ENCODE data around the gene SLC13A4.

SLC13A4 gene

DNA sequence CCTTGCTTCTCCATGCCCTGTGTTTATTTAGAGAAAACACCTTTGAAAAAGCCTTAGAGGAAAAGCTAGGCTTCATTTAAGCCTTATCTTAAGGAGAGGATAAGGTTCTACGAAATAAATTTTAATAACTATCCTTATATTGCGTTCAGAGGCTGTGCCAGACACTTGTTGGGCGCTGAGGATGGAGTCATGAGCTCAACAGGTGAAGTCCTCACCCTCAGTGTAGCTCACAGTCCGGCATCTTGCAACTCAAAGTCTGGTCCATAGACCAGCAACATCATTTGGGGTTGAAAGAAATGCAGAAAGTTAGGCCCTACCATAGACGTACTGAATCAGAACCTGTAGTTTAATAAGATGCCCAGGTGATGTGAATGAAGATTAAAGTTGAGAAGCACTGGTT lies 69.4 kb downstream of the SLC13A4 start:
- Histone ChIP-seq H3K36me3 (ENCODE audit: insufficient read depth, insufficient read length, low read length) (no peaks in the 10 kb centered on the region), H3K9ac (ENCODE audit: insufficient read length, low read depth) (no peak overlapping the region), H3K27me3 (ENCODE audit: insufficient read depth, insufficient read length) (no peaks in the 10 kb centered on the region), H3K9me3 (ENCODE audit: insufficient read depth, low read length) (no peaks in the 10 kb centered on the region), H3K4me3 (ENCODE audit: insufficient read length, low read depth) (no peak overlapping the region), H3K4me1 (ENCODE audit: insufficient read depth, insufficient read length) (no peaks in the 10 kb centered on the region)
- TF ChIP-seq YY1 (IDR thresholded peaks at IDR 0.05; ENCODE audit: insufficient read depth, insufficient read length) (no peak), SUZ12 (IDR thresholded peaks at IDR 0.05; ENCODE audit: extremely low read depth, insufficient read depth, insufficient read length) (no peak), ZNF274 (IDR thresholded peaks at IDR 0.05; ENCODE audit: low read depth, low read length) (no peak)
- no peak for DNase-seq (ENCODE audit: low read depth, low spot score)

- no peak overlapping the region for H3K9ac ChIP-seq (ENCODE audit: insufficient read length, low read depth)
- H3K9me3 ChIP-seq (ENCODE audit: insufficient read depth, low read length), result no peaks in the 10 kb centered on the region
- H3K4me3 ChIP-seq (ENCODE audit: insufficient read length, low read depth), result no peak overlapping the region
- H3K36me3 ChIP-seq (ENCODE audit: insufficient read depth, insufficient read length, low read length), result peaks cover 5% of the 10 kb centered on the region
- H3K4me1 ChIP-seq (ENCODE audit: insufficient read depth, insufficient read length), result no peaks in the 10 kb centered on the region
- no peak for DNase-seq (ENCODE audit: low read depth, low spot score)
- no peaks in the 10 kb centered on the region for H3K27me3 ChIP-seq (ENCODE audit: insufficient read depth, insufficient read length)
- TF ChIP-seq SUZ12 (IDR thresholded peaks at IDR 0.05; ENCODE audit: extremely low read depth, insufficient read depth, insufficient read length), result no peak
- no peak for TF ChIP-seq YY1 (IDR thresholded peaks at IDR 0.05; ENCODE audit: insufficient read depth, insufficient read length)
- no peak for TF ChIP-seq ZNF274 (IDR thresholded peaks at IDR 0.05; ENCODE audit: low read depth, low read length)
Measured at GRCh38 chr7:135653340-135654080, 74.5 kb downstream of the SLC13A4 start.

- TF ChIP-seq ZNF274 (IDR thresholded peaks at IDR 0.05; ENCODE audit: low read depth, low read length) (no peak), SUZ12 (IDR thresholded peaks at IDR 0.05; ENCODE audit: extremely low read depth, insufficient read depth, insufficient read length) (no peak), YY1 (IDR thresholded peaks at IDR 0.05; ENCODE audit: insufficient read depth, insufficient read length) (no peak)
- no peaks in the 10 kb centered on the region for H3K9me3 ChIP-seq (ENCODE audit: insufficient read depth, low read length)
- H3K4me3 ChIP-seq (ENCODE audit: insufficient read length, low read depth), result no peak overlapping the region
- DNase-seq (ENCODE audit: low read depth, low spot score), result no peak
- H3K27me3 ChIP-seq (ENCODE audit: insufficient read depth, insufficient read length), result no peaks in the 10 kb centered on the region
- no peak overlapping the region for H3K9ac ChIP-seq (ENCODE audit: insufficient read length, low read depth)
- H3K4me1 ChIP-seq (ENCODE audit: insufficient read depth, insufficient read length), result no peaks in the 10 kb centered on the region
- H3K36me3 ChIP-seq (ENCODE audit: insufficient read depth, insufficient read length, low read length), result peaks cover 21% of the 10 kb centered on the region
Measured at GRCh38 chr7:135650831-135651573, 77.0 kb downstream of the SLC13A4 start.

- Histone ChIP-seq H3K9ac (ENCODE audit: insufficient read length, low read depth) (no peak overlapping the region), H3K36me3 (ENCODE audit: insufficient read depth, insufficient read length, low read length) (peaks cover 46% of the 10 kb centered on the region), H3K4me1 (ENCODE audit: insufficient read depth, insufficient read length) (no peaks in the 10 kb centered on the region), H3K27me3 (ENCODE audit: insufficient read depth, insufficient read length) (no peaks in the 10 kb centered on the region), H3K4me3 (ENCODE audit: insufficient read length, low read depth) (no peak overlapping the region), H3K9me3 (ENCODE audit: insufficient read depth, low read length) (no peaks in the 10 kb centered on the region)
- no peak for DNase-seq (ENCODE audit: low read depth, low spot score)
- TF ChIP-seq SUZ12 (IDR thresholded peaks at IDR 0.05; ENCODE audit: extremely low read depth, insufficient read depth, insufficient read length) (no peak), YY1 (IDR thresholded peaks at IDR 0.05; ENCODE audit: insufficient read depth, insufficient read length) (no peak), ZNF274 (IDR thresholded peaks at IDR 0.05; ENCODE audit: low read depth, low read length) (no peak)
Measured at GRCh38 chr7:135648235-135648634, 79.8 kb downstream of the SLC13A4 start.

- H3K36me3 ChIP-seq (ENCODE audit: insufficient read depth, insufficient read length, low read length), result peaks cover 51% of the 10 kb centered on the region
- H3K4me1 ChIP-seq (ENCODE audit: insufficient read depth, insufficient read length), result no peaks in the 10 kb centered on the region
- H3K9ac ChIP-seq (ENCODE audit: insufficient read length, low read depth), result no peak overlapping the region
- H3K27me3 ChIP-seq (ENCODE audit: insufficient read depth, insufficient read length), result no peaks in the 10 kb centered on the region
- no peak overlapping the region for H3K4me3 ChIP-seq (ENCODE audit: insufficient read length, low read depth)
- TF ChIP-seq SUZ12 (IDR thresholded peaks at IDR 0.05; ENCODE audit: extremely low read depth, insufficient read depth, insufficient read length) (no peak), ZNF274 (IDR thresholded peaks at IDR 0.05; ENCODE audit: low read depth, low read length) (no peak), YY1 (IDR thresholded peaks at IDR 0.05; ENCODE audit: insufficient read depth, insufficient read length) (no peak)
- no peaks in the 10 kb centered on the region for H3K9me3 ChIP-seq (ENCODE audit: insufficient read depth, low read length)
- DNase-seq (ENCODE audit: low read depth, low spot score), result no peak
Measured at GRCh38 chr7:135647755-135648154, 80.2 kb downstream of the SLC13A4 start.

- H3K27me3 ChIP-seq (ENCODE audit: insufficient read depth, insufficient read length), result no peaks in the 10 kb centered on the region
- peaks cover 66% of the 10 kb centered on the region for H3K36me3 ChIP-seq (ENCODE audit: insufficient read depth, insufficient read length, low read length)
- no peak overlapping the region for H3K4me3 ChIP-seq (ENCODE audit: insufficient read length, low read depth)
- no peak overlapping the region for H3K9ac ChIP-seq (ENCODE audit: insufficient read length, low read depth)
- no peak for DNase-seq (ENCODE audit: low read depth, low spot score)
- H3K9me3 ChIP-seq (ENCODE audit: insufficient read depth, low read length), result no peaks in the 10 kb centered on the region
- no peaks in the 10 kb centered on the region for H3K4me1 ChIP-seq (ENCODE audit: insufficient read depth, insufficient read length)
- TF ChIP-seq SUZ12 (IDR thresholded peaks at IDR 0.05; ENCODE audit: extremely low read depth, insufficient read depth, insufficient read length) (no peak), YY1 (IDR thresholded peaks at IDR 0.05; ENCODE audit: insufficient read depth, insufficient read length) (no peak), ZNF274 (IDR thresholded peaks at IDR 0.05; ENCODE audit: low read depth, low read length) (no peak)
Measured at GRCh38 chr7:135645296-135645904, 82.6 kb downstream of the SLC13A4 start.

DNA sequence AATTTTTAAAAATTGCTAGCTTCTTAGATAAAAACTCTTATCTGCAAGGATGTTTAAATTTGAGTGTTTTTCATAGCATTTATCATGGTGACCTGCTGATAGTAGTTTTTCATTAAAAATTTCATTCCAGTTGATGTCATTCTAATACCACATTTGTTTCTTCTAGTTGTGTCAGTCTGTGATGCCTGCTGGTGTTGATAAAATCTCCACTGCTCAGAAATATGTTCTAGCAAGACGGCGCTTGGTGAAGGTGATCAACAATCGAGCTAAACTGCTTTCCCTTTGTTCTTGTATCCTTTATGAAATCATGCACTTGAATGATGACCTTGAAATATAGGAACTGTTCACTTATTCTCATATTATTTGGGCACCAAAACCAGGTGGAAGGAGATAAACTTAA lies 83.3 kb downstream of the SLC13A4 start:
- Histone ChIP-seq H3K27me3 (ENCODE audit: insufficient read depth, insufficient read length) (no peaks in the 10 kb centered on the region), H3K36me3 (ENCODE audit: insufficient read depth, insufficient read length, low read length) (peaks cover 70% of the 10 kb centered on the region), H3K4me1 (ENCODE audit: insufficient read depth, insufficient read length) (no peaks in the 10 kb centered on the region), H3K9ac (ENCODE audit: insufficient read length, low read depth) (no peak overlapping the region), H3K9me3 (ENCODE audit: insufficient read depth, low read length) (no peaks in the 10 kb centered on the region), H3K4me3 (ENCODE audit: insufficient read length, low read depth) (no peak overlapping the region)
- TF ChIP-seq SUZ12 (IDR thresholded peaks at IDR 0.05; ENCODE audit: extremely low read depth, insufficient read depth, insufficient read length) (no peak), YY1 (IDR thresholded peaks at IDR 0.05; ENCODE audit: insufficient read depth, insufficient read length) (no peak), ZNF274 (IDR thresholded peaks at IDR 0.05; ENCODE audit: low read depth, low read length) (no peak)
- no peak for DNase-seq (ENCODE audit: low read depth, low spot score)
